K562 (cell line): ENCODE data around the gene MEAF6. TPM values are rescaled to one million over a fixed set of nuclear protein-coding genes. Genes with fewer than 3 reads are reported as not detected.

Experiments
- ATAC-seq: fragments of 200-7000 bp; cut with Tn5 transposase; 3 replicates; pipeline ENCODE4 v1.9.1; 2020; ENCODE audit warnings: moderate library complexity
- BruUV-seq: library from RNA; stranded (reverse); fragments of 400-500 nt; replicated peaks from 2 replicates; lab custom pipeline; 2021; lab: Mats Ljungman, UMichigan
- CTCF ChIA-PET: fragments of 300-600 bp; formaldehyde crosslinking; extraction: SDS; loops from one replicate; lab custom pipeline; 2021; ENCODE audit warnings: low intra/inter-chr PET ratio; lab: Yijun Ruan, JAX
- POLR2A ChIA-PET: fragments of 300-600, 350-650 bp; sonication (Branson Sonifier 250); formaldehyde crosslinking; extraction: SDS; loops from one replicate; lab custom pipeline; 2021; ENCODE audit warnings: antibody characterized with exemption, inconsistent platforms; lab: Yijun Ruan, JAX
- DNase-seq, 4 experiments: peaks; one replicate each; pipeline versions ENCODE4 v3.0.0 to v3.0.0-alpha.2; 2011 to 2018; ENCODE audit warnings: low spot score in 3 of 4, mixed read lengths in 3 of 4; ENCODE audit errors: extremely low read depth in 1 of 4
- FAIRE-seq: peaks from 2 replicates; lab custom pipeline; 2011; peaks lifted over from hg19 to GRCh38; lab: Jason Lieb, UNC
- H2AFZ ChIP-seq: 2 replicates; pipeline ENCODE4 v1.6.0; 2011; ENCODE audit warnings: low read depth, low read length, control low read depth, inconsistent platforms
- H3K27ac ChIP-seq: fragments of 200-600 bp; 3 replicates; pipeline ENCODE4 v1.8.0; 2011; ENCODE audit warnings: low read depth, mild to moderate bottlenecking, control low read depth, inconsistent platforms, low read length, moderate library complexity, mixed read lengths; ENCODE audit errors: extremely low read depth
- H3K27me3 ChIP-seq, 2 experiments: fragments of 300-600 bp in 1 of 2; 2 replicates in 1 of 2; 3 replicates in 1 of 2; pipeline versions ENCODE4 v1.6.0 to v1.8.0; 2011; ENCODE audit warnings: inconsistent platforms in 2 of 2, low read length in 2 of 2, mild to moderate bottlenecking in 1 of 2, mixed read lengths in 1 of 2, moderate library complexity in 1 of 2; ENCODE audit not compliant: control insufficient read depth in 2 of 2, insufficient read depth in 2 of 2
- H3K36me3 ChIP-seq: fragments of 300-600 bp; 3 replicates; pipeline ENCODE4 v1.8.0; 2011; ENCODE audit warnings: mild to moderate bottlenecking, low read length, inconsistent platforms; ENCODE audit not compliant: control insufficient read depth, insufficient read depth
- H3K4me1 ChIP-seq, 2 experiments: fragments of 200-600 bp in 1 of 2; replicated peaks in 1 of 2; 2 replicates in 1 of 2; 3 replicates in 1 of 2; pipeline versions ENCODE4 v1.5.1 to v1.8.0; 2011; ENCODE audit warnings: inconsistent platforms in 2 of 2, low read length in 2 of 2, mild to moderate bottlenecking in 1 of 2, mixed read lengths in 1 of 2, moderate library complexity in 1 of 2; ENCODE audit not compliant: control insufficient read depth in 2 of 2, insufficient read depth in 2 of 2
- H3K4me2 ChIP-seq: 2 replicates; pipeline ENCODE4 v1.6.1; 2011; ENCODE audit warnings: low read length, control low read depth, inconsistent platforms, mixed read lengths; ENCODE audit not compliant: insufficient read depth
- H3K4me3 ChIP-seq: fragments of 200-600 bp; sonication (generic), shearing (Covaris generic); 2 replicates; pipeline ENCODE4 v1.5.1; 2016; ENCODE audit warnings: control low read depth, inconsistent platforms
- H3K79me2 ChIP-seq: fragments of 200-600 bp; 3 replicates; pipeline ENCODE4 v1.8.0; 2011; ENCODE audit warnings: low read length, inconsistent platforms; ENCODE audit not compliant: control insufficient read depth, insufficient read depth
- H3K9ac ChIP-seq, 2 experiments: 2 replicates each; pipeline versions ENCODE4 v1.6.0 to v1.6.1; 2011; ENCODE audit warnings: low read depth in 2 of 2, low read length in 2 of 2, control low read depth in 1 of 2, inconsistent platforms in 1 of 2, mild to moderate bottlenecking in 1 of 2, mixed read lengths in 1 of 2; ENCODE audit not compliant: insufficient read depth in 1 of 2
- H3K9me1 ChIP-seq: one replicate; pipeline ENCODE4 v1.6.0; 2011; ENCODE audit warnings: inconsistent platforms, mild to moderate bottlenecking, low read length, moderate library complexity; ENCODE audit not compliant: control insufficient read depth, insufficient read depth
- H3K9me3 ChIP-seq: replicated peaks from 2 replicates; pipeline ENCODE4 v1.5.1; 2011; ENCODE audit warnings: low read depth, low read length, inconsistent platforms; ENCODE audit not compliant: control insufficient read depth, insufficient read depth
- H4K20me1 ChIP-seq: replicated peaks from 2 replicates; pipeline ENCODE4 v1.6.1; 2011; ENCODE audit warnings: low read length, inconsistent platforms, mixed read lengths; ENCODE audit not compliant: control insufficient read depth, insufficient read depth
- DPF2 ChIP-seq: fragments of 450-650 bp; IDR thresholded peaks from 2 replicates; pipeline ENCODE4 v1.6.1; 2016
- FOXP1 ChIP-seq: sonication (generic); formaldehyde crosslinking; IDR thresholded peaks from 2 replicates; pipeline ENCODE4 v1.8.0; 2022; ENCODE audit warnings: mild to moderate bottlenecking, missing genetic modification reagents
- HDAC2 ChIP-seq: fragments of 450-650 bp; IDR thresholded peaks from 2 replicates; pipeline ENCODE4 v1.6.1; 2016; ENCODE audit warnings: mild to moderate bottlenecking
- KDM1A ChIP-seq, 2 experiments: fragments of 450-650 bp; IDR thresholded peaks; 2 replicates each; pipeline ENCODE4 v1.6.1; 2016; ENCODE audit warnings: mild to moderate bottlenecking in 2 of 2
- SMARCA4 ChIP-seq: fragments of 450-650 bp; IDR thresholded peaks from 2 replicates; pipeline ENCODE4 v1.6.1; 2016
- ZNF143 ChIP-seq: sonication (generic); formaldehyde crosslinking; IDR thresholded peaks from 2 replicates; pipeline ENCODE4 v1.9.0; 2022; ENCODE audit warnings: mild to moderate bottlenecking, missing genetic modification reagents
- WGBS: fragments of 100-300 bp; shearing (Covaris generic); methylation state at CpG from one replicate; pipeline ENCODE4 v1.1.6; 2016; ENCODE audit warnings: low coverage, mixed read lengths; ENCODE audit not compliant: insufficient coverage; ENCODE audit errors: missing lambda C conversion rate; 5-methylcytosine and 5-hydroxymethylcytosine counted together
- in situ Hi-C: fragments of 300-500 bp; cut with MboI; formaldehyde crosslinking; loops from 4 replicates; pipeline ENCODE4 v1.15.0; 2018; ENCODE audit warnings: inconsistent platforms, mixed read lengths
- intact Hi-C: fragments of 100-400 bp; cut with micrococcal nuclease; formaldehyde crosslinking; loops from 2 replicates; pipeline ENCODE4 v1.14.2; 2022
- polyA plus RNA-seq, 8 experiments: library from polyadenylated mRNA; depleted of rRNA in 4 of 8; stranded (reverse) in 5 of 8; unstranded in 3 of 8; fragments of >200 nt; fragmentation: Nextera tagmentation in 2 of 8; fragmentation: Illumina TruSeq in 1 of 8; extraction: Ambion mirVana in 2 of 8; extraction: Trizol in 1 of 8; gene quantifications; 2 replicates each; pipeline versions ENCODE4 v1.2.1 to v1.2.3, GENCODE V29; 2011 to 2014; ENCODE audit warnings: inconsistent platforms in 1 of 8, missing spikeins in 1 of 8
- total RNA-seq, 7 experiments: library from RNA; depleted of rRNA in 6 of 7; stranded (reverse); fragments of >200 nt in 6 of 7; fragmentation: Illumina TruSeq in 2 of 7; extraction: Trizol in 2 of 7; gene quantifications; 2 replicates each; pipeline versions ENCODE4 v1.2.1 to v1.2.3, GENCODE V29; 2011 to 2021; ENCODE audit warnings: low replicate concordance in 1 of 7
- TF ChIP-seq, protein P1 (sequence below), 3 experiments: IDR thresholded peaks in 2 of 3; conservative IDR thresholded peaks in 1 of 3; 2 replicates each; pipeline ENCODE4 v1.5.1; 2011 to 2012; ENCODE audit warnings: low read length in 3 of 3, mild to moderate bottlenecking in 3 of 3, control low read depth in 2 of 3, improper control_type of control experiment in 1 of 3, inconsistent platforms in 1 of 3, low read depth in 1 of 3, mixed read lengths in 1 of 3, moderate library complexity in 1 of 3; ENCODE audit not compliant: insufficient read depth in 2 of 3
- TF ChIP-seq, protein P2 (sequence below): fragments of 450-650 bp; IDR thresholded peaks from 2 replicates; pipeline ENCODE4 v1.6.1; 2016; ENCODE audit warnings: borderline replicate concordance
- TF ChIP-seq, protein P3 (sequence below): IDR thresholded peaks from 2 replicates; pipeline ENCODE4 v1.6.1; 2011; ENCODE audit warnings: borderline replicate concordance, low read depth, mild to moderate bottlenecking, moderate library complexity, low read length; ENCODE audit not compliant: insufficient read depth, poor library complexity, severe bottlenecking

MEAF6 gene
- total and polyA plus RNA-seq, 9 of the 15 experiments (the other 6 are each of a cell fraction or from before 2014, with no cell fraction given): 55.0 to 151 (median 92.3) TPM

DNA sequence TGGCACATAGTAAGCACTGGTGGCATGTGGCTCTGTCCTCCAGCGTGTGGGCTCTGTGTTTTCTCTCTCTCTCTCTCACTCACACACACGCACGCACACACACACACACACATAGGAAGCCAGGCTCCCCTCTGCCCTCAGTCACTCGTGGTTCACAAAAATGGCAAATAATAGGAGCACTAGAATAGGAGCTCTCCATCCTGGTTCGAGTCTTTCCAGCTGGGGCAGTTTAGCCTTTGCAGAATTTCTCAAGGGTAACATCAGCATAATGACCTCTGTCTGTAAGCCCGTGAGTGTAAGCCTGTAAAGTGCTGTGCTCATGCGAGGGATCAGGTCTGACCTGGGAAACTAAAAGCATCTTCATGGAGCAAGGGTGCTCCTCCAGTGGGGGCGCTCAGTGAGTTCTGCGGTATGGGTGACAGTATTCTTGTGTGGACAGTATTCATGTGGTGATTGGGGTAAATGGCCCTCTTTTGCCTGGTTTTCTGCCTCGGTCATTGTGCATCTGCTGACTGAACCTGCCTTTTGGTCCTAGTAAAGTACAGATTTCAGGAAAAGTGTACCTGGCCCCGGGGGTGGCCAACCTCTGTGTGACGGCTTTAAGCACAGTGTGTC, 41.0 kb downstream of the MEAF6 start:
- 0 out of 5 replicates have a peak, but pooled peaks cover 0 to 3% of the 10 kb centered on the region in 2 experiments for H3K27me3 ChIP-seq
- POLR2A ChIA-PET: interaction anchor here (0.6 to 7.6 kb wide), 10 partner anchors 8 to 642 kb away, joined by 3 to 118 read pairs (median 4); partner anchors contain the start of gene SNIP1
- H2AFZ ChIP-seq: peak overlapping the region; percentile 91
- peak; percentile 52 for ATAC-seq
- H3K27ac ChIP-seq: no peak overlapping the region; the same call in 2 of the 3 replicates
- TSS peak; percentile 64 for BruUV-seq
- in situ Hi-C loops (no loop called here), intact Hi-C loops (loop anchor here (10.0 kb wide), 1 partner anchor 81 kb away; the partner anchor contains the start of genes DNALI1 and SNIP1)
- H3K9ac ChIP-seq: peak overlapping the region; percentile 86 to 98
- H3K79me2 ChIP-seq: peaks cover 42% of the 10 kb centered on the region
- no peaks in the 10 kb centered on the region for H3K9me3 ChIP-seq
- H3K4me1 ChIP-seq: peaks cover 46 to 56% of the 10 kb centered on the region in 2 experiments
- CTCF ChIA-PET: no interaction called here
- peak in 3 of 4 experiments; percentile 54 to 75 (median 75) for DNase-seq
- peak overlapping the region; percentile 77 for H3K4me3 ChIP-seq
- H4K20me1 ChIP-seq: peaks cover 31% of the 10 kb centered on the region
- WGBS: 23% methylated on average over 12 of the region's 12 CpGs
- H3K4me2 ChIP-seq: peak overlapping the region; percentile 96
- H3K36me3 ChIP-seq: peaks cover 32% of the 10 kb centered on the region
- H3K9me1 ChIP-seq: peaks cover 7% of the 10 kb centered on the region
- peak; percentile 77 for FAIRE-seq
- TF ChIP-seq KDM1A (IDR thresholded peaks at IDR 0.05) (0 out of 4 replicates have a peak, but pooled peaks of 1 of the 2 experiments have one; percentile 7), FOXP1 (no peak; the same call in 1 of the 2 replicates), HDAC2 (0 out of 2 replicates have a peak, but pooled peaks have one; percentile 46), ZNF143 (0 out of 2 replicates have a peak, but pooled peaks have one; percentile 32), DPF2 (0 out of 2 replicates have a peak, but pooled peaks have one; percentile 19), SMARCA4 (0 out of 2 replicates have a peak, but pooled peaks have one; percentile 26)
- TF ChIP-seq, protein P1, sequence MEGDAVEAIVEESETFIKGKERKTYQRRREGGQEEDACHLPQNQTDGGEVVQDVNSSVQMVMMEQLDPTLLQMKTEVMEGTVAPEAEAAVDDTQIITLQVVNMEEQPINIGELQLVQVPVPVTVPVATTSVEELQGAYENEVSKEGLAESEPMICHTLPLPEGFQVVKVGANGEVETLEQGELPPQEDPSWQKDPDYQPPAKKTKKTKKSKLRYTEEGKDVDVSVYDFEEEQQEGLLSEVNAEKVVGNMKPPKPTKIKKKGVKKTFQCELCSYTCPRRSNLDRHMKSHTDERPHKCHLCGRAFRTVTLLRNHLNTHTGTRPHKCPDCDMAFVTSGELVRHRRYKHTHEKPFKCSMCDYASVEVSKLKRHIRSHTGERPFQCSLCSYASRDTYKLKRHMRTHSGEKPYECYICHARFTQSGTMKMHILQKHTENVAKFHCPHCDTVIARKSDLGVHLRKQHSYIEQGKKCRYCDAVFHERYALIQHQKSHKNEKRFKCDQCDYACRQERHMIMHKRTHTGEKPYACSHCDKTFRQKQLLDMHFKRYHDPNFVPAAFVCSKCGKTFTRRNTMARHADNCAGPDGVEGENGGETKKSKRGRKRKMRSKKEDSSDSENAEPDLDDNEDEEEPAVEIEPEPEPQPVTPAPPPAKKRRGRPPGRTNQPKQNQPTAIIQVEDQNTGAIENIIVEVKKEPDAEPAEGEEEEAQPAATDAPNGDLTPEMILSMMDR (IDR thresholded peaks at IDR 0.05 in 2 of 3, conservative IDR thresholded peaks at IDR 0.05 in 1 of 3; ENCODE audit: insufficient read depth in 2 of 3, low read depth in 1 of 3, low read length in 3 of 3): peak; percentile 18 to 64 (median 46); a peak in 4 of 6 replicates
- TF ChIP-seq, protein P2, sequence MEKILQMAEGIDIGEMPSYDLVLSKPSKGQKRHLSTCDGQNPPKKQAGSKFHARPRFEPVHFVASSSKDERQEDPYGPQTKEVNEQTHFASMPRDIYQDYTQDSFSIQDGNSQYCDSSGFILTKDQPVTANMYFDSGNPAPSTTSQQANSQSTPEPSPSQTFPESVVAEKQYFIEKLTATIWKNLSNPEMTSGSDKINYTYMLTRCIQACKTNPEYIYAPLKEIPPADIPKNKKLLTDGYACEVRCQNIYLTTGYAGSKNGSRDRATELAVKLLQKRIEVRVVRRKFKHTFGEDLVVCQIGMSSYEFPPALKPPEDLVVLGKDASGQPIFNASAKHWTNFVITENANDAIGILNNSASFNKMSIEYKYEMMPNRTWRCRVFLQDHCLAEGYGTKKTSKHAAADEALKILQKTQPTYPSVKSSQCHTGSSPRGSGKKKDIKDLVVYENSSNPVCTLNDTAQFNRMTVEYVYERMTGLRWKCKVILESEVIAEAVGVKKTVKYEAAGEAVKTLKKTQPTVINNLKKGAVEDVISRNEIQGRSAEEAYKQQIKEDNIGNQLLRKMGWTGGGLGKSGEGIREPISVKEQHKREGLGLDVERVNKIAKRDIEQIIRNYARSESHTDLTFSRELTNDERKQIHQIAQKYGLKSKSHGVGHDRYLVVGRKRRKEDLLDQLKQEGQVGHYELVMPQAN: 0 out of 2 replicates have a peak, but pooled peaks have one; percentile 38
- TF ChIP-seq, protein P3, sequence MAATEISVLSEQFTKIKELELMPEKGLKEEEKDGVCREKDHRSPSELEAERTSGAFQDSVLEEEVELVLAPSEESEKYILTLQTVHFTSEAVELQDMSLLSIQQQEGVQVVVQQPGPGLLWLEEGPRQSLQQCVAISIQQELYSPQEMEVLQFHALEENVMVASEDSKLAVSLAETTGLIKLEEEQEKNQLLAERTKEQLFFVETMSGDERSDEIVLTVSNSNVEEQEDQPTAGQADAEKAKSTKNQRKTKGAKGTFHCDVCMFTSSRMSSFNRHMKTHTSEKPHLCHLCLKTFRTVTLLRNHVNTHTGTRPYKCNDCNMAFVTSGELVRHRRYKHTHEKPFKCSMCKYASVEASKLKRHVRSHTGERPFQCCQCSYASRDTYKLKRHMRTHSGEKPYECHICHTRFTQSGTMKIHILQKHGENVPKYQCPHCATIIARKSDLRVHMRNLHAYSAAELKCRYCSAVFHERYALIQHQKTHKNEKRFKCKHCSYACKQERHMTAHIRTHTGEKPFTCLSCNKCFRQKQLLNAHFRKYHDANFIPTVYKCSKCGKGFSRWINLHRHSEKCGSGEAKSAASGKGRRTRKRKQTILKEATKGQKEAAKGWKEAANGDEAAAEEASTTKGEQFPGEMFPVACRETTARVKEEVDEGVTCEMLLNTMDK: peak; percentile 19
